GM03348 (cell line): ENCODE data around the gene CRYGB.
A peak's percentile ranks its signal among the peaks of the same experiment; 100 is the strongest.

ENCODE experiments used
- DNase-seq: peaks from one replicate; pipeline ENCODE4 v3.0.0; 2012; ENCODE audit warnings: low spot score

Gene CRYGB

DNA sequence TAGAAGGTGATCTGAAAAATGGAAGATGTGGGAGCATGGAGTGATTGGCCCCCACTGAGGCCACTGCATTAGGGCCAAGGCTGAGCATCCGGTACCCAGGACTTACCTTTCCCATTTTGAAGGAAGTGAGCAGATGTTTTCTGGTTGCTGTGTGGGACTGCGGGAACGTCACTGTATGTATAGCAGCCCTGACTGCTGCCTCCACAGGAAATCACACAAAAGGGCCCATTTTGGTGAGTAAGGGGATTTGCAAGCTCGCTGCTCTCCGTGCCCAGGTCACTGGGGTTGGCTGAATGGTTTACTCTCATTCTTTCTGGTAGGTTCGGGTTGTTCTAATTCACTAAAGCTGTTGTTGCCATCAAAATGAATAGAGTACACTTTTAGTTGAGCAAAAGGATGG is at the start of gene CRYGB:
Gene CRYGB, minus strand, starts transcription at position 153 of the 400 bp plus-strand sequence. Its CDS starts 38 bp downstream, at position 115.
- no peak for DNase-seq

GRCh38 chr2:208195531-208195930 is 49.6 kb upstream of the CRYGB start:
- DNase-seq = no peak

DNA sequence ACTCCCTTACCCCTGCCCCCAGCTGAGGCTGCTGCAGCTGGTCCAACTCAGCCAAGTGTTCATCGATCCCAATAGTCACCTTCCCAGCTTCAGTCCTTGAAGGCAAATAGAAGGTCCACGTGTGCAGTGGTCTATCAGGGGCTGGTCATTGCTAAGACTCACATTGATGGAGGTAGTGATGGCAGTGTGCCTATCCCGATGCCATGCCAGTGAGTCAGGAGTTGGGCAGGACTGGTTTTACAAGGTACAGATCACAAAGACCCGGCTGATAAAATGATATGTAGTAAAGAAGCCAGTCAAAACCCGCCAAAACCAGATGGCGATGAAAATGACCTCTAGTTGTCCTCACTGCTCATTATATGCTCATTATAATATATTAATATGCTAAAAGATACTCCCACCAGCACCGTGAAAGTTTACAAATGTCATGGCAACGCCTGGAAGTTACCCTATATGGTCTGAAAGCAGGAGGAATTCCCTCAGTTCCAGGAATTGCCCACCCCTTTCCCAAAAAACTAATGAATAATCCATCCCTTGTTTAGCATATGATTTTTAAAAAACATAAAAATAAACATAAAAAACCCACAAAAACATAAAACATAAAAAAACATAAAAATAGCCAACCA is 46.8 kb upstream of the CRYGB start:
- no peak for DNase-seq

DNA sequence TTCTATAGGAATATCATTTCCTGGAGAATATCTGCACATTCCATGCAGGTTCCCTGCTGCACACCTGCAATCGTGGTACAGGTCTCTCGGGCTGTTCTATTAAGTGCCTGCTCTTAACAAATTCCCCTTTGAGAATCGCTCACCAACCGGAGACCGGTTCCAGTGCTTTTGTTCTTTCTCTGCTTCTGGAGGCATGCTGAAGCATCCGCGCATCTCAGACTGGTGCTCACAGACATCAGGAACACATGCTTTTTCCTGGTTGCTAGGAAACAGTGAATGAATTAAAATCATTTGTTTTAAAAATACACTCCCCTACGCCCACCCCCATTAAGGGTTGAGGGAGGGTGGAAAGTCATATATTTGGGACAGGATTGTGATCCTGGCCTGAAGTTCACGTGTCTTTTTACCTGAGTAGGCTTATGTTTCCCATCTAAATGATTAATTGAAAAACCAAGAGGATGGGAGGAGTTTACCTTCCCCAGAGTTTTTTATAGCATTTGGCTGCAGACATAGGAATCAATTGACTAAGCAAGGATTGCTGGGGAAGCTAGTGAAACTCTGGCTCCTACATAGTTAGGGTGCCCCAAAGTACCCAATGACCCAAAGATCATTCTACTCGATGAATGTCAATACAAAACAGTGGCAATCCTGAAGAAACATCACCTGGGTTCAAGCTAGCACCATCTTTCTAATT is 44.0 kb upstream of the CRYGB start, which contains the start of gene C2orf80:
Gene C2orf80, minus strand, starts transcription at position 221 of the 694 bp plus-strand sequence. CDS start 3,044 bp downstream, outside the sequence.
- no peak for DNase-seq

DNA sequence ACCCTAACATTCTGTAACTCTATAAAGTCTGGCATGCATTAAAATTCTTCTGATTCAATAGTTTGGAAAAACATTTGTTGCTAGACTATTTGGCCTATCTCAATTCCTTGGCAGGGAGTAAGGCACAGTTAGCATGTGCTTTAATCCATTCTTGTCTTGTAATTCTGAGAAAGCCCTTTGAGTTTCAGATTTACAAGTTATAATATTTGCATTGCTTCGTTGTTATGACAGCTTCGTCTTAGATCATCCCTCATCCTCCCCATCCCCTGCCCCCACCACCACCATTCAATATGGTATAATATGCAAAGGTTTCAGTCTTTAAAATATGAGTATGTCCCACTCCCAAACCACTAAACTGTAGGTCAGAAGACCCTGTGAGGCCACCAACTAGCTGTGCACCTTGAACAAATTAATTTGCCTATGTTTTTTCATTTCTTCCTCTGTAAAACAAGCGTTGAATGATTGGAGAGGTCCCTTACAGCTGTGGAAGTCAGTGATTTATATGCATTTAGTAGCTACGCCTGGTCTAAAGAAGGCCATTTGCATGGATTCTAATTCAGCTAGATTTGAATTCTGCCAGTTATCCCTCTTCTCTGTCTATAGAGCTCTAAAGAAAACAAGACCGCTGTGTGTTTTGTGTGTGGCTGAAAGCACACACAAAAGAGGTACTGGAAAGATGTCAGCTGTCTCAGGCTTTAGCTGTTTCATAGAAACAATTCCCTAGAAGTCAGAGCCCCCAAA is 43.3 kb upstream of the CRYGB start:
- DNase-seq = no peak

GRCh38 chr2:208186893-208187292 is 40.9 kb upstream of the CRYGB start:
- DNase-seq = no peak

GRCh38 chr2:208186465-208186864 is 40.5 kb upstream of the CRYGB start:
- DNase-seq = no peak

DNA sequence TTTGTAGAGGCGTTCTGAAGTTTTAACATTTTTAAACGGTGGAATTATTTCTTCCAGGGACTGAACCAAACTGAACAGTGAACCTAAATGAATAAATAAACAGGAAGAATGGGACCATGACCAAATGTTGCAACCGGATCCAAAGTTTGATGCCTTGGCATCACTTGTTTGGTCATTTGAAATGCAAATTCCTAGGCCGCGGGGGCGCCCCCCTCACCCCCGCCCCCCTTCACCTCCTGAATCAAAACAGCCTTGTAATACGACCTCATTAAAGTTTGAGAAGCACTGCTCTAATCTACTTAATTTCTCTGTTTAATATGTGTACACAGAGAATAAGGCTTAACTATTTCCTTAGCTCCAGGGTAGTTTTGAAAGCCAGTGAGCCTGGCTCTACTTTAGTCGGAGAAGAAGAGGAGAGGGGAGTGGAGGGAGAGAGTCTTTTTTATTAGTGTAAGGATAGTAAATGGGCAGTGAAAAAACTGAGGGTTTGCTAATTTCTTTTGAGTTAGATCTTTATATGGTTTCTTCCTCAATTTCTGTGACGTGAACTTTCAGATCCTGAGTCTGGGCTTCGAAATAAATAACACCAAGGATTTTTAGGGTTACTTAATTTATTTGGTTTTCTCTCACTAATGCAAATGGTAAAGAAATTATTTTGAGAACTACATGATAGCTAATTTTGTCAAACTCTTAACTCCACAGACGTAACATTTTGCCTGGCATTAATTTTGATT is 38.2 kb upstream of the CRYGB start:
- no peak for DNase-seq

DNA sequence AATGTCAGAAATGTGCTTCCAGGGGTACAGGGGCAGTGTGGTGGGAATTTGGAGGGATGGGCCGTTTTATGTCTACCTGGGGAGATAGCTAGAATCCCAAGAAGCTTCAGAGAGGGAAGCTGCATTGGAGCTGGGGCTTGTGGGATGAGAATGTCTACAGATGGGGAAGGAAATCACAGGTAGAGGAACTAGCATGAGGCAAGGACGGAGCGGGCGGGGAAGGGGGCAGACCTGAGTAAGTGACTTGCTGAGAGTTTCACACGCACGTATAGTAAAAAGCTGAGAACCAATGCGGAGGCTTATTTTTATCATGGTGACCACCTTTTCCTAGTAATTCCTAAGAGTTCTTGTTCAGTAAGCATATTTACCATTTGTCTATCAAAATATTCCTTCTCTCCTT is 37.6 kb upstream of the CRYGB start:
- no peak for DNase-seq

DNA sequence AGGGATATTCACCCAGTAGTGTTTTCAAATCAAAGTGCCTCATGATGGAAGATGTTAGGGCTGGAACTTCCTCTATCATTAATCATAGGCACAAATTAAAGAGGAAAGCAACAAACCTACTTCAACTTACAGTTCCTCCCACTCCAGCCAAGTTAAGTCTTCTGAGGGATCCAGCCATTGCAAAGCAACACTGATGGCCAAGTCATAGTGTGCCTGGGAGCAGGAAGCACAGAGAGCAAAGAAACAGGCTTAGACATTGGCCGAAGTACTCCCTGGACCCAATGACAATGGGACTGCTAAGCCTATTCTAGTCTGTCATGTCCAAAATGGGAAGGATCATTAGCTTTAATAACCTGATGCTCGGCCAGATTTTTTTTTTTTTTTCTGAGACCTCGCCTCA is 36.9 kb upstream of the CRYGB start:
- DNase-seq = no peak

GRCh38 chr2:208179028-208179609 is 33.2 kb upstream of the CRYGB start:
- no peak for DNase-seq

DNA sequence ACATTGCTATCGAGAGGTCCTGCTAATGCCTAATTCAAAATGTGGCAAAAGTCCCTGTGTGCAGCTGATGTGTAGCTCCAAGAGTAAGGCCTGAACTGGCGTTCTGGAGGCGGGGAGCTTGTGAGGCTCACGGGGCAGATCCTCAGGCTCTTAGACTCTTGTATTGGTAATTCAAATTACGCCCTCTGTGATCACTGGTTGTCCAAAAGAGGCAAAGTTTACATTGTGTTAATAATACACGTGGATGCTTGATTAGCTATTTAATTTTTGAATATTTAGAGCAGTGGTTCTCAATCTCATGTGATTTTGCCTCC is 29.8 kb upstream of the CRYGB start:
- no peak for DNase-seq

GRCh38 chr2:208175069-208175839 is 29.3 kb upstream of the CRYGB start:
- DNase-seq = peak; percentile 92

GRCh38 chr2:208174144-208174543 is 28.2 kb upstream of the CRYGB start:
- DNase-seq = no peak

DNA sequence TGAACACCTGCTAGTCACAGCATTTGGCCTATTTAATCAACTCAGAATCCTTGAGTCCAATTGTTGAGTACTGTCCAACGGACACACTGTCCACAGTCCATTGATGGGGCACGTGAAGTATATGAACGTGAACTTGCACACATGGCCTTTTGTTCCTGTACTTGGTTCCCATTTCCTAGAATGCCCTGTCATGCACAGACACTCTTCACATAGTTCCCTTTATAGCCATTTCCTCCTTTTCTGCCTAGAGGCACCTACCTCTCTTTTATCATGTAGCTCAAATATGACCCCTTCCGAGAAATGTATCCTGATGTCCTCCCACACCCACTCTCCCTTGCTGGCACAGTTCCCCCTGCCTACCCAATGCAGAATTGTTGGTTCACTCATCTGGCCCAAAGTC is 26.2 kb upstream of the CRYGB start:
- DNase-seq = no peak

DNA sequence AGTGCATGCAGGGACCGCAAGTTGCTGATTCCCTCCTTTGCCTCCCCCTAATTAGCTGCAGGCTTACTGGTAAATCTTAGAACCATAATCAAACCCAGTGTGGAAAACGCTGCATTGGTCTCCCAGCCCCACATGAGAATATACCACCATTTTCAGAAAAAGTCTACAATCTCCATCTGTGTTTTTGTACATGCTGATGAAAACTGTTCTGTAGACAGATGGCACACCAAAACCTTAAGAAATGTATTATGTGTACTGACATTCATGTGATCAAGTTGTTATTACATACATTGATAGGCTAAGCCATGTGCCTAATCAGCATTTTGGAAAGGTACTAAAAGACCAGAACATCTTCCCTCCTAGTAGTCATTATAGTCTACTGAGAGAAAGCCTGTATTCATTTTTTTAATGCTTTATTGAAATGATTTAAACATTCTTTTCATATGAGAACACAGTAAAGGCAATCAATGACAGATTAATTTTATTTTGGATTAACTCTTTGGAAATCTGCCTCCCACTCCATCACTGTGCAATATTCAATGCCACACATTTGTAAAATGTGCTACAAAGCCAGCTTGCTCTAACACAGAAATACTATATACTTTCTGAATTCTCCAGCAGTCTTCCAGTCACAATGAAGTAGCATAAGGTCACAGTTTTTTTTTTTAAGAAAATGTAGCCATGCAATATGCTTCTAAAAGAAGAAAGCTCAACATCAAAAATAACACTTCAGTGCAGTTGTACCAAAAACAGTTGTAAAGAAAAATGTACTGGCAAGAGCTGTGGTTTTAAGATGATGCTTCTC is 19.2 kb upstream of the CRYGB start:
- no peak for DNase-seq

- DNase-seq = no peak
Measured at GRCh38 chr2:208163489-208163888, 17.5 kb upstream of the CRYGB start, which contains the start of gene CRYGA. TSS of gene CRYGA (minus strand) at chr2:208163589. CDS start at chr2:208163556, 33 bp downstream.

DNA sequence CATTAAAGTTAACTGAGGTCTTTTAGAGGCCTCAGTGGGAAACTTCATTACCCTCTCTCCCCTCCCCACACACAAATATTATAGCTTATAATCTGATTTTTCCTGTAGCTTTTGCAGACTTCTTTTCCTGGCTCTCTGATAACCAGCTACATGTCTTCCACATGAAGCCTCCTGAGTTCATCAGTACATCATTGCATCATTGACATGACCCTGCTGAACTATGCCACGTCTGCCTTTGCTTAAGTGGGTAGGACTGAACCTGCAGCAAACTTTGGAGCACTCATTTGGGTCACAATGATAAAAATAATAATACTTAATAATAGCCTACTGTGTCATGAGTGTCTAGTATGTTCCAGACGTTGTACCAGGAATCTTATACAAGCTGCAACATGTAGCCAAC is 10.5 kb upstream of the CRYGB start:
- no peak for DNase-seq

DNA sequence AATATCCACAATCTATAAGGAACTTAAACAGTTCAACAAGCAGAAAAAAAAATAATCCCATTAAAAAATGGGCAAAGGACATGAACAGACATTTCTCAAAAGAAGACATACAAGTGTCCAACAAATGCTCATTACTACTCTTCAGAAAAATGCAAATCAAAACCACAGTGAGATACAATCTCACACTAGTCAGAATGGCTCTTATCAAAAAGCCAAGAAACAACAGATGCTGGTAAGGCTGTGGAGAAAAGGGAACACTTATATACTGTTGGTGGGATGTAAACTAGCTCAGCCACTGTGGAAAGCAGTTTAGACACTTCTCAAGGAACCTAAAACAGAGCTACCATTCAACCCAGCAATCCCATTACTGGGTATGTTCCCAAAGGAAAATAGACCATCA is 7.2 kb upstream of the CRYGB start:
- no peak for DNase-seq

DNA sequence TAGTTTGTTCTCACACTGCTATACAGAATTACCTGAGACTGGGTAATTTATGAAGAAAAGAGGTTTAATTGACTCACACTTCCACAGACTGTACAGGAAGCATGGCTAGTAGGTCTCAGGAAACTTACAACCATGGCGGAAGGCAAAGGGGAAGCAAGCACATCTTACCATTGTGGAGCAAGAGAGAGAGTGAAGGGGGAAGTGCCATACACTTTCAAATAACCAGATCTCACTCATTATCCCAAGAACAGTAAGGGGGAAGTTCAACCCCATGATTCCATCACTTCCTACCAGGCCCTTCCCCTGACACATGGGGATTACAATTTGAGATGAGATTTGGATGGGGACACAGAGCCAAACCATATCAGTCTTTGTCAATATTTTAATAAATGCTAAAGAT is 5.0 kb upstream of the CRYGB start:
- no peak for DNase-seq
